Progenitor cell of endocrine pancreas (in vitro differentiated cells): ENCODE data around the gene SP110. TPM values are rescaled to one million over a fixed set of nuclear protein-coding genes. Genes with fewer than 3 reads are reported as not detected.

Experiments
- DNase-seq: peaks from one replicate; pipeline ENCODE4 v3.0.0; 2021; ENCODE audit warnings: low spot score; ENCODE audit not compliant: unreplicated experiment
- H3K27ac Mint-ChIP-seq: 2 replicates; pipeline ENCODE4 v1.8.0; 2021; ENCODE audit warnings: mild to moderate bottlenecking, moderate library complexity, mixed read lengths
- H3K27me3 Mint-ChIP-seq: 2 replicates; pipeline ENCODE4 v1.8.0; 2021; ENCODE audit warnings: mixed read lengths
- H3K36me3 Mint-ChIP-seq: 2 replicates; pipeline ENCODE4 v1.8.0; 2022; ENCODE audit warnings: mixed read lengths; ENCODE audit not compliant: insufficient read depth
- H3K4me1 Mint-ChIP-seq: 2 replicates; pipeline ENCODE4 v1.8.0; 2021; ENCODE audit warnings: low read depth, mixed read lengths
- H3K4me3 Mint-ChIP-seq: 2 replicates; pipeline ENCODE4 v1.8.0; 2021; ENCODE audit warnings: low read depth, mild to moderate bottlenecking, moderate library complexity, mixed read lengths
- H3K9me3 Mint-ChIP-seq: 2 replicates; pipeline ENCODE4 v1.8.0; 2021; ENCODE audit warnings: low read depth, mixed read lengths
- total RNA-seq: library from RNA; stranded (reverse); gene quantifications from 2 replicates; pipeline ENCODE4 v1.2.1, GENCODE V29; 2021
- TF ChIP-seq, protein P1 (sequence below): fragments of 200-600 bp; sonication (generic); IDR thresholded peaks from one replicate; pipeline ENCODE4 v1.5.0; 2021; ENCODE audit warnings: antibody characterized with exemption, mild to moderate bottlenecking; ENCODE audit not compliant: unreplicated experiment

SP110 gene
- total RNA-seq, 1 donor from 2014 or later = 5.8 TPM

DNA sequence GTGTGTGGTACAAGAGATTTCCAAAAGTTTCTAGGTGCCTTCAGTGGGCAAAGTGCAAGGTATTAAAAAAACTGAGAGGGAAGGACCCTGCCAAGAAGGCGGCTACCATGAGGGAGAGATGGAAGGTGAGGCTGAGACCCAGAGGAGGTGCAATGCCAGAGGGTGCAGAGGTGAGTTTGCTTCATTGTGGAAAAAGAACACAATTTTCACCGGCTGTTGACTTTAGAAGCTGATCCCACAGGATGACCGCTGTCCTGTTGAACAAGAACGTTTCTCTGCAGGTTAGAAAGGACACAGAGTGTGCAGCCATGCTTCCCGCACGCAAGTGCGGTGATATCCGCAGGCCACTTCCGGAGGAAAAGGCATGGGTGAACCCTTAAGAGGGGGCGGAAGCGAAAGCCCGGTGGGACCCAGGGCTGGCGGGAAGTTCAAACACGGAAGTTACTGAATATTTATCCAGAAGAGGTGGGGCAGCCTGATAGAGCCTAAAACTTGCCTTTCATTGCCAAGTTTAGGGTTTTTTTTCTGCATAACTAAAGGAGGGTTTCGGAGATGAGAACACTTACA is 16.6 kb downstream of the SP110 start:
- H3K36me3 Mint-ChIP-seq = peaks cover 12% of the 10 kb centered on the region
- no peak overlapping the region for H3K4me3 Mint-ChIP-seq
- no peaks in the 10 kb centered on the region for H3K4me1 Mint-ChIP-seq
- no peaks in the 10 kb centered on the region for H3K27me3 Mint-ChIP-seq
- no peak for DNase-seq
- no peak overlapping the region for H3K27ac Mint-ChIP-seq
- peaks cover 7% of the 10 kb centered on the region for H3K9me3 Mint-ChIP-seq
- TF ChIP-seq, protein P1, sequence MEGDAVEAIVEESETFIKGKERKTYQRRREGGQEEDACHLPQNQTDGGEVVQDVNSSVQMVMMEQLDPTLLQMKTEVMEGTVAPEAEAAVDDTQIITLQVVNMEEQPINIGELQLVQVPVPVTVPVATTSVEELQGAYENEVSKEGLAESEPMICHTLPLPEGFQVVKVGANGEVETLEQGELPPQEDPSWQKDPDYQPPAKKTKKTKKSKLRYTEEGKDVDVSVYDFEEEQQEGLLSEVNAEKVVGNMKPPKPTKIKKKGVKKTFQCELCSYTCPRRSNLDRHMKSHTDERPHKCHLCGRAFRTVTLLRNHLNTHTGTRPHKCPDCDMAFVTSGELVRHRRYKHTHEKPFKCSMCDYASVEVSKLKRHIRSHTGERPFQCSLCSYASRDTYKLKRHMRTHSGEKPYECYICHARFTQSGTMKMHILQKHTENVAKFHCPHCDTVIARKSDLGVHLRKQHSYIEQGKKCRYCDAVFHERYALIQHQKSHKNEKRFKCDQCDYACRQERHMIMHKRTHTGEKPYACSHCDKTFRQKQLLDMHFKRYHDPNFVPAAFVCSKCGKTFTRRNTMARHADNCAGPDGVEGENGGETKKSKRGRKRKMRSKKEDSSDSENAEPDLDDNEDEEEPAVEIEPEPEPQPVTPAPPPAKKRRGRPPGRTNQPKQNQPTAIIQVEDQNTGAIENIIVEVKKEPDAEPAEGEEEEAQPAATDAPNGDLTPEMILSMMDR = no peak

DNA sequence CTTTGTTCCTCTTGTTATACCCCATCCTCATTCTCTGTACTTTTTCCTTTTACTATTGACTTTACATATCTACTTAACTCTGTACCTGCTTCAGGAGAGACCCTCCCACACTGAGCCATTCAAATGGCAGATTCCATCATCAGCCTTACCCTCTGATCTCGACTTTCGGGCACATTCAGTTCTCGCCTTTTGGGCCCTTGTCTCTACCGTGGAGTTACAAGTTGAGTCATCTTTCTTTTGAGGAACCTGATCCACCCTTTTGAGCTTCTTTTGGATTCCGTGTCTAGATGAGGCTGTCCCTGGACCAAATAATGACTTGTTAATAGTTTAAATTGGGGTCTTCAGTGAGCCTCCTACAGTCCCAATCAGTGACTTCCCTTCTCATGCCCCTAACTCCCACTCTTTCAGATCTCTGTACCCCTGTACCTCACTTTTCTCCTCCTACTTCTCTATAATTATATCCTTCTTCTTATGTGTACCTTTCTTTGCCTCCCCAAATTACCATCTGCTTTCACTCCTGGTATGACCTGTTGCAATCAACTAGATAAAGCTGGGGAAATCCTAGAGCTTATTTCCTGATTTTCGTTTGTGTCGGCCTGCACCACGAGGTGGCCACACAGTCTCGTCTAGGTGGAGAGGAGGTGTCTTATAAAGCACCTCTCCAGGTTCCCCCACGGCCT is 17.2 kb downstream of the SP110 start:
- H3K27ac Mint-ChIP-seq = no peak overlapping the region
- TF ChIP-seq, protein P1 = no peak
- peaks cover 7% of the 10 kb centered on the region for H3K9me3 Mint-ChIP-seq
- H3K36me3 Mint-ChIP-seq = peaks cover 12% of the 10 kb centered on the region
- no peak overlapping the region for H3K4me3 Mint-ChIP-seq
- DNase-seq = no peak
- no peaks in the 10 kb centered on the region for H3K4me1 Mint-ChIP-seq
- no peaks in the 10 kb centered on the region for H3K27me3 Mint-ChIP-seq

DNA sequence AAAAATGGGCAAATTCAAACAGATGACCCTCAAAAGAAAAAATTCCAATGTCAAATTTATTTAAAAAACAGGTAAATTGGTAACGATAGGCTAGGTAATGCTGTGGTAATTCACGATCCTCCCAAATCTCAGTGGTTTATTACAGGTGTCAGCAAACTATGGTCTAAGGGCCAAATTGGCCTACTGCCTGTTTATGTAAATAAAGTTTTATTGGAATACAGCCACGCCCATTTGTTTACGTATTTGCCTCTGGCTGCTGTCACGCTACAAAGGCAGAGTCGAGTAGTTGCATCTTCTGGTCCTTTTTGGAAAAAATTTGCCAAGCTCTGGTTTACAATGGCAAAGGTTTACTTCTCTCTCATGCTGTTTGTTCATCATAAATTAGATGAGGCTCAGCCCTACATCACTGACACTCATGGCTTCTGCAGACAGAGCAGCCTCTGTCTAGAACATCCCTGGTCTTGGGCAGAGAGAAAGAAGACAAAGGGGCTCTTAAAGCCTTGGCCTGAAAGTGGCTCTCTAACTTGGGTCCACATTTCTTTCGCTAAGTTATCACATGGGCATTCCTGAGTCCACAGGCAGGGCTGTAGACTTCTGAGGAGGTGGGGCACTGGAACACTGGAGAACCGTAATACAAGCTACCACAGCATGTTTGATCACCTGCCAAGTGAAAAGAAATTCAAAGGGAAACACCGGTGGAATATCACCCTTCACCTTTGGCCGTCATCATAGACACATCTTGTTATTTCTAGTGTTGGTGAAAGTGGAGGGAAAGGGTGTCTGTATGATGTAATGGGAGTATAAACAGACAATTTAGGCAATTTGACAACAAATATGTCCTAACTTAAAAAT is 34.8 kb downstream of the SP110 start:
- peaks cover 3% of the 10 kb centered on the region for H3K4me1 Mint-ChIP-seq
- H3K27me3 Mint-ChIP-seq = no peaks in the 10 kb centered on the region
- H3K4me3 Mint-ChIP-seq = no peak overlapping the region
- no peak for DNase-seq
- peaks cover under 1% of the 10 kb centered on the region for H3K9me3 Mint-ChIP-seq
- TF ChIP-seq, protein P1 = no peak
- peaks cover under 1% of the 10 kb centered on the region for H3K36me3 Mint-ChIP-seq
- H3K27ac Mint-ChIP-seq = no peak overlapping the region

DNA sequence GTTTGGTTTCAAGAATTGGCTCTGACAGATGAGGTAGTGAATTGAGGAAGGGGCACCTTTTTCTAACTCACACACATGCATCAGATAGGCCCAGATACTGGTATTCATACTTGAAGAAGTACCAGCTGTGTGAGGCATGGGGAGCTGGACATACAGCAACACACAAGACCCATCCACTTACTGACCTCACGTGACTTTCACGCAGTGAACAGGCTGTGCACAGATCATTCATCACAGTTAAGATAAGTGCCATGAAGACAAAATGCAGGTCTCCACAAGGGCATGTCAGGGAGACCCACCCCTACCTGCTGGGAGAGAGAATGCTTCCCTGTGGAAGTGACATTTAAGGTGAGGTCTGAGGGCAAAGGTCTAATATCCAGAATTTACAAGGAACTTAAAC is 38.6 kb downstream of the SP110 start:
- no peaks in the 10 kb centered on the region for H3K9me3 Mint-ChIP-seq
- peaks cover 3% of the 10 kb centered on the region for H3K4me1 Mint-ChIP-seq
- TF ChIP-seq, protein P1 = no peak
- no peak overlapping the region for H3K27ac Mint-ChIP-seq
- H3K36me3 Mint-ChIP-seq = peaks cover 1% of the 10 kb centered on the region
- H3K27me3 Mint-ChIP-seq = no peaks in the 10 kb centered on the region
- H3K4me3 Mint-ChIP-seq = no peak overlapping the region
- DNase-seq = no peak

DNA sequence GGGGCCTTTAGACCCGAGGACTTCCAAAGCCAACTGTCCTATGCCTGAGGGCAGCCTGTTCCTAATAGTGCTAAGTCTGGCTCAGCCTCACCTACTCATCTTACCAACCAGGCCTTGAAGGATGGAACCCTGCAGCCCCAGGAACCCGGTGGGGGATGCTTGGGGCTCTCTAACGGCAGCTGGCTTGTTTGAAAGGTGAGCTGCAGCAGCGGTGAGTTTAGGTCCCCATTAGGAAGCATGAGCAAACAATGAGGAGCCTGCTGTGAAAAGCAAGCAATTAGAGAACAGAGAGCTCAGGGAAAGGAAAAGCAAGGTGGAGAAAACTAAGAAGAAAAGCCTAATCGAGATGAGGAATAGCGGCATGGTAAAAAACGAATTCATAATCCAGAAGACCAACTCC is 39.9 kb downstream of the SP110 start:
- Mint-ChIP-seq H3K27me3 (no peaks in the 10 kb centered on the region), H3K36me3 (peaks cover 1% of the 10 kb centered on the region), H3K4me1 (peaks cover 3% of the 10 kb centered on the region), H3K9me3 (no peaks in the 10 kb centered on the region), H3K4me3 (no peak overlapping the region), H3K27ac (no peak overlapping the region)
- DNase-seq = no peak
- TF ChIP-seq, protein P1 = no peak
